Dedifferentiated amniotic fluid mesenchymal stem cell (primary cell): ENCODE data around the gene FUBP3.
"Not testable (repeated sequence)": the region's sequence is repeated elsewhere in the genome, so short reads cannot be mapped to it uniquely, and the experiment has no call there.

Source experiments
- DNase-seq: peaks from one replicate; pipeline ENCODE4 v3.0.0-alpha.2; 2016; ENCODE audit errors: extremely low spot score

Gene FUBP3

DNA sequence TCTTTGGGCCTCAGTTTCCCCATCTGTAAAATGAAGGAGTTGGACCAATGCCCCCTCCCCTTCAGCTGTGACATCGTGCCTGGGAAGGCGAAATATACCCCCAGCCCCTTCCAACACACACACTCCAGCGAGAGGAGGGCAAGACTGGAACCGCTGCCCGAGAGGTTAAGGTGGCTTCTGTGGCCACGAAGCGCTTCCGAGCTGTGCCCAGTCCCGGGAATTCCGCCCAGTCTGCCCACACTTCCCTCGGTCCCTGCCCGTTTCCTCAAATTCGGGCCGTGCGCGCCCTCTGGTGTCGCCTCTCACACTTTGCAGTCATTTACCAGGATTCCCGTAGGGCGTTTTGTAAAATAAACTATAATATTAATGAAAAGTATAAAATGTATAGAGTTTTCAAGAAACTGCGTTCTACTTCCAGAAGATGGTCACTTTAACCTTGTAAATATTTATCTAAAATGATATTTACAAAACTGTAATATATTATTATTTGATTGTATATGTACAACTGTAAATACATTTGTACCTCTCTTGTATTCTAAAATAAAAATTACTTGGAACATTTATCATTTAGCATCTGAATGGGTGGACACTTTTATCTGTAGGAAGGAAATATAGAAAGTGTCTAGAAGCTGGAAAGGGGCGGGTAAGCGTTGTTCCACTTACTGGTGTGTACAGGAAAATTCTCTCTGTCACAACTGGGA lies 103.2 kb downstream of the FUBP3 start:
- peak; percentile 86 for DNase-seq

DNA sequence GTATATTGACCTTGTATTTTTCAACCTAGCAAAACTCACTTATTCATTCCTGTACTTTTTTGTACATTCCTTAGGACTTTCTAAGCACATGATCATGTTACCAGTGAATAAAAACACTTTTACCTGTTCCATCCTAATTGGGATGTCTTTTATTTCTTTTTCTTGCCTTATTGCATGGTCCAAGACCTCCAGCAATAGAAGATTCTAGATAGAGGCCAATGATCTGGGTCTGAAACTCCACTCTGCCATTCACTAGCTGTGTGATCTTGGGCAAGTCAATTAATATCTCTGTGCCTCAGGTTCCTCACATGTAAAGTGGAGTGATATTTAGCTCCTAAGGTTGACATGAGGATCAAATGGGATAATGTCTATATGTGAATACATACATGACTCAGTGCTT lies 105.7 kb downstream of the FUBP3 start:
- no peak for DNase-seq

DNA sequence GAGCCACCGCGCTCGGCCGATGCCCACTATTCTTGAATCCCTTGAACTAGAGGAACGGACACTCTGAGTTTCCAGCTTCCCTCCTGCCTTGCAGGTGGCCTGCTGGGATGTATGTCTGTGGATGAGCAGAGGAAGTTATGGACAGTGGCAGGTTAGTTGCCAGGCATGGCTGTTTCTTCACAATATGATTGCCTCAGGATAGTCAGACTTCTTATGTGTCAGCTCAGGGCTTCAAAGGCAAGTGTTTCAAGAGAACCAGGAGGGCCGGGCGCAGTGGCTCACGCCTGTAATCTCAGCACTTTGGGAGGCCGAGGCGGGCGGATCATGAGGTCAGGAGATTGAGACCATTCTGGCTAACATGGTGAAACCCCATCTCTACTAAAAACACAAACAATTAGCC lies 106.6 kb downstream of the FUBP3 start:
- DNase-seq: not testable (repeated sequence)

DNA sequence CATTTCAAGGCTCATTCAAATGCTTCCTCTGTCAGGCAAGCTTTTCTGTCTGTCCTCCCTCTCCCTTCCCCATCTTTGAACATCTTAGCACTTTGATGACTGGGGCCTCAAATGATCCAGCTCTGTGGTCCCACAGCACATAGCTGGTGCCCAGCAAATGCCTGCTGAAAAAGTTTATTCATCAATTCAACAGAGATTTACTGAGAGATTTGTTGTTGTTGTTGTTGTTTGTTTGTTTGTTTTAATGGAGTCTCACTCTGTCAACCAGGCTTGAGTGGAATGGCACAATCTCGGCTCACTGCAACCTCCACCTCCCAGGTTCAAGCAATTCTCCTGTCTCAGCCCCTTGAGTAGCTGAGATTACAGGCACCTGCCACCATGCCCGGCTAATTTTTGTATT lies 108.2 kb downstream of the FUBP3 start:
- DNase-seq: no peak
